Measurements from ENCODE around the gene SPSB2.
A peak's percentile ranks its signal among the peaks of the same experiment; 100 is the strongest.

Gene SPSB2

GRCh38 chr12:6823182-6824084 lies 49.7 kb downstream of the SPSB2 start:
- Histone ChIP-seq H3K9ac (ENCODE audit: low read length in 2 of 2) (no peak overlapping the region), H3K27me3 (ENCODE audit: control insufficient read depth in 1 of 2, insufficient read depth in 2 of 2, low read length in 2 of 2) (peaks cover 0 to 16% of the 10 kb centered on the region in 2 donors), H3K4me1 (ENCODE audit: control insufficient read depth, insufficient read depth, low read length) (peaks cover 41% of the 10 kb centered on the region), H3K4me3 (ENCODE audit: low read length in 2 of 2) (no peak overlapping the region), H3K36me3 (ENCODE audit: control insufficient read depth in 2 of 2, insufficient read depth in 2 of 2, low read length in 2 of 2) (no peaks in the 10 kb centered on the region), H3K27ac (ENCODE audit: low read length) (no peak overlapping the region), H3K9me3 (ENCODE audit: control insufficient read depth in 2 of 2, low read length in 2 of 2) (no peaks in the 10 kb centered on the region)

GRCh38 chr12:6822426-6823135 lies 50.5 kb downstream of the SPSB2 start:
- H3K9ac ChIP-seq (ENCODE audit: low read length in 2 of 2) = peak overlapping the region; percentile 47 to 60
- H3K9me3 ChIP-seq (ENCODE audit: control insufficient read depth in 2 of 2, low read length in 2 of 2) = no peaks in the 10 kb centered on the region
- H3K27ac ChIP-seq (ENCODE audit: low read length) = no peak overlapping the region
- peaks cover 40% of the 10 kb centered on the region for H3K4me1 ChIP-seq (ENCODE audit: control insufficient read depth, insufficient read depth, low read length)
- peaks cover 0 to 16% of the 10 kb centered on the region in 2 donors for H3K27me3 ChIP-seq (ENCODE audit: control insufficient read depth in 1 of 2, insufficient read depth in 2 of 2, low read length in 2 of 2)
- H3K36me3 ChIP-seq (ENCODE audit: control insufficient read depth in 2 of 2, insufficient read depth in 2 of 2, low read length in 2 of 2) = no peaks in the 10 kb centered on the region
- H3K4me3 ChIP-seq (ENCODE audit: low read length in 2 of 2) = peak overlapping the region; percentile 70 to 72

- peak within 1 kb of the TSS; percentile 47 to 60 for H3K9ac ChIP-seq (ENCODE audit: low read length in 2 of 2)
- H3K27me3 ChIP-seq (ENCODE audit: control insufficient read depth in 1 of 2, insufficient read depth in 2 of 2, low read length in 2 of 2) = peaks cover 0 to 16% of the 10 kb centered on the region in 2 donors
- no peaks in the 10 kb centered on the region for H3K9me3 ChIP-seq (ENCODE audit: control insufficient read depth in 2 of 2, low read length in 2 of 2)
- H3K4me1 ChIP-seq (ENCODE audit: control insufficient read depth, insufficient read depth, low read length) = peaks cover 32% of the 10 kb centered on the region
- no peaks in the 10 kb centered on the region for H3K36me3 ChIP-seq (ENCODE audit: control insufficient read depth in 2 of 2, insufficient read depth in 2 of 2, low read length in 2 of 2)
- peak within 1 kb of the TSS; percentile 70 to 72 for H3K4me3 ChIP-seq (ENCODE audit: low read length in 2 of 2)
- no peak within 1 kb of the TSS for H3K27ac ChIP-seq (ENCODE audit: low read length)
Measured at GRCh38 chr12:6821591-6822425, 51.3 kb downstream of the SPSB2 start, which contains the start of gene GPR162. Gene GPR162 (plus strand): TSS chr12:6821821. CDS start chr12:6823899, 2,078 bp downstream.

Data from stomach smooth muscle (tissue), 2 donors.